ENCODE data around the gene ELMO1. TPM values are rescaled to one million over a fixed set of nuclear protein-coding genes. Genes with fewer than 3 reads are reported as not detected.

The ELMO1 gene
- total RNA-seq, 1 donor from 2014 or later: 132 TPM

DNA sequence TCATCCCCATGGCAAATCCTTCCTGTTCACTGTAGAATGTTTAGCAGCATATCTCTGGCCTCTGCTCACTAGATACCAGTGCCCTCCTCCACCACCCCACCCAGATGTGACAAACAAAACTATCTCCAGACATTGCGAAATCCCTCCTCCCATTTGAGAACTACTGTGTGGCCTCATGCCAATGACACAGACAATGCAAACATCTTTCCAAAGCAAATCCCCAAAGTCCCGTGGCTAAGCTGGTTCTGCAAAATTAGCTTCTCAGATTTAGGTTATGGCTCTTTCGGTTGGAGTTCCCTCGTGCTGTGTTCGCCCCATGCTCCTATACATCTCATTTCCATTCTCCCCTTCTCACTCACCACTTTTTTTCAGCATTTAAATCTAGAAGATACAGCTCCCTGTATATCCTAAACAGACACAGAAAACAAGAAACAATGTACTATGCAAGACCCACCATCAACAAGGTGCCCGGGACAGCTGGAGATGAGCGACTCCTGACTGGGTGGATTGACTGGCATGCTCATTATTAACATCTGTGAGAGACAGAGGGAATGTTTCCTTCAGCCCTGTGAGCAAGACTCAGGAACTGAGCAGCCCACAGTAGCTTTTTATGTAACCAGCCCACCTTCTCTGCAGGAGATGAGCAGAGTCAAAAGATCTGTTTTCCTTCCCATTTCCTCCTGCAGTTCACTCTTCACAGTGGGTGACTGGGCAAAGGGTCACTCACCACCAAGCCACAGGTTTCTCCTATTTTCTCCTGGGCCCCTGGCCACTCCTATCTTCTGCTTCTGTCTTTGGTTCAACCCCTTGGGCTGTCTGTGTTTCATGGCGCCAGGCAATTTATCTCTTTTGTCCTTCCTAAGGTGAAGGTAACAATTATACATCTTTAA is 498.7 kb downstream of the ELMO1 start:
- intact Hi-C loops (cut with micrococcal nuclease): no loop called here
- ChIA-PET CTCF (no interaction called here), POLR2A (no interaction called here)
- no peak overlapping the region for H3K4me3 Mint-ChIP-seq
- no peaks in the 10 kb centered on the region for H3K27me3 Mint-ChIP-seq
- TF ChIP-seq, protein P1, sequence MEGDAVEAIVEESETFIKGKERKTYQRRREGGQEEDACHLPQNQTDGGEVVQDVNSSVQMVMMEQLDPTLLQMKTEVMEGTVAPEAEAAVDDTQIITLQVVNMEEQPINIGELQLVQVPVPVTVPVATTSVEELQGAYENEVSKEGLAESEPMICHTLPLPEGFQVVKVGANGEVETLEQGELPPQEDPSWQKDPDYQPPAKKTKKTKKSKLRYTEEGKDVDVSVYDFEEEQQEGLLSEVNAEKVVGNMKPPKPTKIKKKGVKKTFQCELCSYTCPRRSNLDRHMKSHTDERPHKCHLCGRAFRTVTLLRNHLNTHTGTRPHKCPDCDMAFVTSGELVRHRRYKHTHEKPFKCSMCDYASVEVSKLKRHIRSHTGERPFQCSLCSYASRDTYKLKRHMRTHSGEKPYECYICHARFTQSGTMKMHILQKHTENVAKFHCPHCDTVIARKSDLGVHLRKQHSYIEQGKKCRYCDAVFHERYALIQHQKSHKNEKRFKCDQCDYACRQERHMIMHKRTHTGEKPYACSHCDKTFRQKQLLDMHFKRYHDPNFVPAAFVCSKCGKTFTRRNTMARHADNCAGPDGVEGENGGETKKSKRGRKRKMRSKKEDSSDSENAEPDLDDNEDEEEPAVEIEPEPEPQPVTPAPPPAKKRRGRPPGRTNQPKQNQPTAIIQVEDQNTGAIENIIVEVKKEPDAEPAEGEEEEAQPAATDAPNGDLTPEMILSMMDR (IDR thresholded peaks at IDR 0.05): no peak
- no peak overlapping the region for H3K27ac Mint-ChIP-seq
- ATAC-seq (ENCODE audit: low read depth): no peak
- no peak for DNase-seq
- H3K36me3 Mint-ChIP-seq (ENCODE audit: low read depth): peaks cover 45% of the 10 kb centered on the region
- H3K4me1 Mint-ChIP-seq: peaks cover 43% of the 10 kb centered on the region
- H3K9me3 Mint-ChIP-seq: no peaks in the 10 kb centered on the region

DNA sequence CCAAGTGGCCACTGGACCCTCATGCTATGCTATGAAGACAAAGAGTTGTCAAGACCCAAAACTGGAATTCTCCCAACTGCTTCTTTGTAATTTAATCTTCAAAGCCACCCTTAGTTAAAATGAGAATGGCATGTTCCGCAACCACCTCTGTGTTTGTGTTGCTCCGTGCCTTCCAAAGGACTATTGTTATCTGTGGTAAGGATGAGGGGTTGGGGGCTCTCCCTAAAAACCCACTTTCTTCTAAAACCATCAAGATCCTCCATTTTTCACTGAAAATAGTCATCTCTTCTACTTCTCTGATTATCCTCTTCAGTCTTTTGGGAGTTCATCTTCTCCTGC is 502.3 kb downstream of the ELMO1 start:
- CTCF ChIA-PET: no interaction called here
- H3K4me1 Mint-ChIP-seq: peaks cover 67% of the 10 kb centered on the region
- H3K27me3 Mint-ChIP-seq: no peaks in the 10 kb centered on the region
- no peak overlapping the region for H3K4me3 Mint-ChIP-seq
- intact Hi-C loops (cut with micrococcal nuclease): no loop called here
- POLR2A ChIA-PET: no interaction called here
- DNase-seq (no peak), ATAC-seq (ENCODE audit: low read depth) (no peak)
- no peak overlapping the region for H3K27ac Mint-ChIP-seq
- TF ChIP-seq, protein P1 (IDR thresholded peaks at IDR 0.05): no peak
- H3K9me3 Mint-ChIP-seq: peaks cover 5% of the 10 kb centered on the region
- H3K36me3 Mint-ChIP-seq (ENCODE audit: low read depth): peaks cover 51% of the 10 kb centered on the region

DNA sequence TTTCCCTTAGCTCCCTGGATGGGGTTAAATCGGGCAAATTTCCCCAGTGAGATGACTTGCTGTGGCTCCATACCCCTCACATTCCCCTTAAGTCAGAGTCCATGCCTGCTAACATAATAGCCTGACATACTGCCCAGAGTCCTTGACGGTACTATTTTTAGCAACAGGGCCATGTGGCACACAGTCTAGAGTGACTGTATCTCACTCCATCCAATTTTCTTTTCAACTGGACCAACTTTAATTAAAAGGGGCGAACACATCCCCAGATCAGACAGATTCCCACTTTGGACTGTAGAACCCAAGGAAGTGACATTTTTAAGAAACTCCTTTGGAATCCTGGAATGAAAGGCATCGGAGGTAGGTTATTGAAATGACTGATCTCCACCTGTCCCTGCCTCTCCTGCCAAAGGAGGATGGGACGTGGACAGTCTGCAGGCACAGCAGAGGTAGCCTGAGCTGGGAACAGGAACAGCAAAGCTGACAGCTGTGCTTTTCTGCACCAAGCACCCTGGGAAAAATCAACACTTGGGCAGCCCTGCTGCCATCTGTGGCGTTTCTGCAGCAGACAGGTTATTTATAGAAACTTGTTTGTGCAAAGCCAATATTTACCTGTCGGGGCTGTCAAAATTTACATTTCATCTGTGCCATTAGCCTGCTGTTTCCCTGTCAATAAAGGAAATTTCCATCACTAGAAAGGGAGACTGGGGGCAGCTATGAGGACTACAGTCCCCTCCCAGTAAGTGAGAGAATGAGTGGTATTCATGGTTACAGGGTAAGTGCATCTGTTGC is 502.9 kb downstream of the ELMO1 start:
- intact Hi-C loops (cut with micrococcal nuclease): no loop called here
- Mint-ChIP-seq H3K27me3 (no peaks in the 10 kb centered on the region), H3K9me3 (peaks cover 7% of the 10 kb centered on the region), H3K27ac (no peak overlapping the region), H3K4me3 (no peak overlapping the region), H3K36me3 (ENCODE audit: low read depth) (peaks cover 51% of the 10 kb centered on the region), H3K4me1 (peaks cover 67% of the 10 kb centered on the region)
- ATAC-seq (ENCODE audit: low read depth) (no peak), DNase-seq (no peak)
- TF ChIP-seq, protein P1 (IDR thresholded peaks at IDR 0.05): no peak
- POLR2A ChIA-PET: no interaction called here
- CTCF ChIA-PET: no interaction called here

DNA sequence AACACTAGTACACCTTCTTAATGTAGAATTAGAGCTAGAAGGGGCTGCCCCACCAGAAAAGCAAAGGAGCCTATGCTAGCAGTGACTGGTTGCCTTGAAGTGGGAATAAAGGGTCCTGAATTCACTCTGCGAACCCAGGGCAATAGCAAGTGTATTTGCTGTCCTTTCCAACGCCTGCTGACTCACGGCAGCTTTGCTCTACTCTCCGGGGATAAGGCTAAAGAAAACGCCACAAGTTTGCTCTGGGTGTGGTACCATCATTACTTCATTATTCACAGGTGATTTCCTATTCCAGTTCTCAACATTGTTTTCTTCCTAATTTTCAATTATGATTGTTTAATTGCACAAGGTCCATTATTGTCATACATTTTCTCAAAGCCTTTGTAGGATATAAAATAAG is 503.8 kb downstream of the ELMO1 start:
- Mint-ChIP-seq H3K27ac (no peak overlapping the region), H3K4me1 (peaks cover 68% of the 10 kb centered on the region), H3K36me3 (ENCODE audit: low read depth) (peaks cover 52% of the 10 kb centered on the region), H3K9me3 (peaks cover 16% of the 10 kb centered on the region), H3K27me3 (no peaks in the 10 kb centered on the region), H3K4me3 (no peak overlapping the region)
- TF ChIP-seq, protein P1 (IDR thresholded peaks at IDR 0.05): no peak
- POLR2A ChIA-PET: no interaction called here
- CTCF ChIA-PET: no interaction called here
- no peak for DNase-seq
- no peak for ATAC-seq (ENCODE audit: low read depth)
- intact Hi-C loops (cut with micrococcal nuclease): no loop called here

Measured in activated B cell treated with CpG ODN at 0.5 μM for 24 hours (primary cell).